ENCODE results near the gene TBC1D2. TPM values are rescaled to one million over a fixed set of nuclear protein-coding genes. Genes with fewer than 3 reads are reported as not detected.

Gene TBC1D2
- total and polyA plus RNA-seq, 2 experiments from 2014 or later = 3.7 to 6.8 TPM

- TF ChIP-seq REST (IDR thresholded peaks at IDR 0.05; ENCODE audit: unreplicated experiment) = no peak
- TF ChIP-seq ZNF114 (CRISPR knock-in tag; IDR thresholded peaks at IDR 0.05) = no peak
- no peak for TF ChIP-seq ZNF331 (CRISPR knock-in tag; IDR thresholded peaks at IDR 0.05; ENCODE audit: low read depth)
- TF ChIP-seq JUNB (IDR thresholded peaks at IDR 0.05; ENCODE audit: unreplicated experiment) = no peak
- TF ChIP-seq NANOG (IDR thresholded peaks at IDR 0.05; ENCODE audit: borderline replicate concordance) = no peak
- no peak for TF ChIP-seq POLR2AphosphoS5 (IDR thresholded peaks at IDR 0.05; ENCODE audit: low read depth)
- no peak for TF ChIP-seq STAT1 (IDR thresholded peaks at IDR 0.05; ENCODE audit: unreplicated experiment)
- no peak for TF ChIP-seq EZH2phosphoT487 (IDR thresholded peaks at IDR 0.05; ENCODE audit: unreplicated experiment)
- TF ChIP-seq CTCF (conservative IDR thresholded peaks at IDR 0.05; ENCODE audit: low read depth in 2 of 2) = no peak
Observed at GRCh38 chr9:98172604-98173003, 82.8 kb downstream of the TBC1D2 start (continued).

- peaks cover 45% of the 10 kb centered on the region for H3K4me1 ChIP-seq (ENCODE audit: insufficient read depth)
- H4K20me1 ChIP-seq (replicated peaks; ENCODE audit: insufficient read depth) = peaks cover 12% of the 10 kb centered on the region
- DNase-seq (ENCODE audit: low spot score) (no peak), ATAC-seq (peak; percentile 48)
- Mint-ChIP-seq H3K36me3 (ENCODE audit: low read depth) (no peaks in the 10 kb centered on the region), H3K9me3 (no peaks in the 10 kb centered on the region), H3K4me1 (peaks cover 80% of the 10 kb centered on the region), H3K27ac (peak overlapping the region; percentile 65), H3K4me3 (no peak overlapping the region; the same call in 2 of the 3 replicates), H3K27me3 (ENCODE audit: insufficient read depth, low read depth, poor library complexity) (peaks cover 13% of the 10 kb centered on the region)
- H3K4me2 ChIP-seq = no peak overlapping the region
- H3K4me3 ChIP-seq = no peak overlapping the region
- peaks cover 17% of the 10 kb centered on the region for H3K79me2 ChIP-seq (replicated peaks; ENCODE audit: insufficient read depth)
- no peak overlapping the region for H2AFZ ChIP-seq
- H3K36me3 ChIP-seq (ENCODE audit: insufficient read depth) = no peaks in the 10 kb centered on the region
- H3F3A ChIP-seq (replicated peaks; ENCODE audit: low read depth) = peaks cover 6% of the 10 kb centered on the region; the same call in 1 of the 2 replicates
- H3K9me2 ChIP-seq (ENCODE audit: insufficient read depth) = no peaks in the 10 kb centered on the region
- no peak overlapping the region for H3K27ac ChIP-seq (ENCODE audit: low read depth)
- TF ChIP-seq EZH2phosphoT487 (IDR thresholded peaks at IDR 0.05; ENCODE audit: unreplicated experiment) (no peak), ZNF114 (CRISPR knock-in tag; IDR thresholded peaks at IDR 0.05) (no peak), ETS1 (IDR thresholded peaks at IDR 0.05) (no peak), CTCF (conservative IDR thresholded peaks at IDR 0.05; ENCODE audit: low read depth in 2 of 2) (no peak), REST (IDR thresholded peaks at IDR 0.05; ENCODE audit: unreplicated experiment) (no peak), CREB1 (CRISPR knock-in tag; IDR thresholded peaks at IDR 0.05; ENCODE audit: low read depth) (no peak), NANOG (IDR thresholded peaks at IDR 0.05; ENCODE audit: borderline replicate concordance) (no peak), STAT1 (IDR thresholded peaks at IDR 0.05; ENCODE audit: unreplicated experiment) (no peak), ZNF331 (CRISPR knock-in tag; IDR thresholded peaks at IDR 0.05; ENCODE audit: low read depth) (no peak), POLR2AphosphoS5 (IDR thresholded peaks at IDR 0.05; ENCODE audit: low read depth) (no peak), EZH2 (IDR thresholded peaks at IDR 0.05; ENCODE audit: low read depth, unreplicated experiment) (no peak), JUNB (IDR thresholded peaks at IDR 0.05; ENCODE audit: unreplicated experiment) (no peak)
- H3K27me3 ChIP-seq (ENCODE audit: insufficient read depth) = no peaks in the 10 kb centered on the region
Observed at GRCh38 chr9:98171176-98171925, 84.1 kb downstream of the TBC1D2 start.
